ENCODE measurements around the gene STK33. TPM values are rescaled to one million over a fixed set of nuclear protein-coding genes. Genes with fewer than 3 reads are reported as not detected.

STK33 gene
- total RNA-seq, 4 donors from 2014 or later = 0.48 to 2.9 (median 0.56) TPM; not detected in 1

DNA sequence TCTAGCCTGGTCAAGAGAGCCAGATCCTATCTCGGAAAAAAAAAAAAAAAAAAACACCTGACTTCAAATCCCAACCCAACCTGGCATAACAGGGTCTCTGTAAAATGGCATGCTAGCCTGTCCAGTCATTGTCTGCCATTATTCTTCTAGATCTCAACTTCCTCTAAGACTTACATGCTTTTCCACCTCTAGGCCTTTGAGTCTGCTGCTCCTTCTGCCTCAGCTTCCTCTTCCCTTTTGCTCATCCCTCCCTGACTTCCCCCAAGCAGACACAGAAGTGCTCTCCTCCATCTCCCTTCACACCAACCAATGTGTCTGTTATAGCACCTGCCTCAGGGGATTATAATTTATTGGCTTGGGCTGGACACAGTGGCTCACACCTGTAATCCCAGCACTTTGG lies 7.8 kb downstream of the STK33 start:
- H3K4me3 ChIP-seq = no peak overlapping the region
- H3K27me3 ChIP-seq = no peaks in the 10 kb centered on the region
- H3K27ac ChIP-seq = no peak overlapping the region
- intact Hi-C loops (cut with DNase I) = no loop called here
- H3K36me3 ChIP-seq = no peaks in the 10 kb centered on the region
- peaks cover 0 to 4% (median 0%) of the 10 kb centered on the region in 3 donors for H3K9me3 ChIP-seq
- DNase-seq = no peak
- TF ChIP-seq POLR2A (IDR thresholded peaks at IDR 0.05) (no peak), CTCF (IDR thresholded peaks at IDR 0.05) (no peak)
- no peaks in the 10 kb centered on the region for H3K4me1 ChIP-seq
- 42 to 63% methylated on average over 1 of the region's 1 CpG for WGBS, 2 donors

- TF ChIP-seq CTCF (IDR thresholded peaks at IDR 0.05) = no peak
- no peak for TF ChIP-seq POLR2A (IDR thresholded peaks at IDR 0.05)
- 64 to 80% methylated on average over 2 of the region's 2 CpGs for WGBS, 2 donors
- no peak overlapping the region for H3K4me3 ChIP-seq
- intact Hi-C loops (cut with DNase I) = no loop called here
- peaks cover 0 to 4% (median 0%) of the 10 kb centered on the region in 3 donors for H3K9me3 ChIP-seq
- no peaks in the 10 kb centered on the region for H3K27me3 ChIP-seq
- H3K4me1 ChIP-seq = no peaks in the 10 kb centered on the region
- no peaks in the 10 kb centered on the region for H3K36me3 ChIP-seq
- no peak for DNase-seq
- no peak overlapping the region for H3K27ac ChIP-seq
These were observed 9.5 kb downstream of the STK33 start for GRCh38 chr11:8584511-8584910.

DNA sequence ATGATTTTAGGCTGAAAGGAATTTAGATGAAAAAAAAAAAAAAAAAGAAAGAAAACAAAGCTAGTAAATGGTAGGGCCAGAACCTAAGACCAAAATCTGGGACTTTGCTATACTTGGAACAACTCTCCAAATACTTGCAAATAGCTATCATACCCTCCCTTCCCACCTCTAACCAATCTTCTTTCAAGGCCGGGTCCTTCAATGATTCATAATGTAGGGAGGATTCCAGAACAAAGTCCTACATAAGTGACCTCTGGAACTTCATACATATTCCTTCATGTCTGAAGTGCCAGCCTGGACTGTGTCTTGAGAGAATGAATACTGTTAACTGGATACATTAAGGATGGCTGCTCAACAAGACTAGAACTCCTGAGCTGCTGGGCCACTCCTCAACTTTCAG lies 9.9 kb downstream of the STK33 start:
- intact Hi-C loops (cut with DNase I) = no loop called here
- H3K4me3 ChIP-seq = no peak overlapping the region
- H3K36me3 ChIP-seq = no peaks in the 10 kb centered on the region
- no peaks in the 10 kb centered on the region for H3K27me3 ChIP-seq
- TF ChIP-seq POLR2A (IDR thresholded peaks at IDR 0.05) = no peak
- TF ChIP-seq CTCF (IDR thresholded peaks at IDR 0.05) = no peak
- no peak for DNase-seq
- H3K4me1 ChIP-seq = no peaks in the 10 kb centered on the region
- peaks cover 0 to 4% (median 0%) of the 10 kb centered on the region in 3 donors for H3K9me3 ChIP-seq
- WGBS, 2 donors = 72 to 83% methylated on average over 1 of the region's 1 CpG
- H3K27ac ChIP-seq = no peak overlapping the region

DNA sequence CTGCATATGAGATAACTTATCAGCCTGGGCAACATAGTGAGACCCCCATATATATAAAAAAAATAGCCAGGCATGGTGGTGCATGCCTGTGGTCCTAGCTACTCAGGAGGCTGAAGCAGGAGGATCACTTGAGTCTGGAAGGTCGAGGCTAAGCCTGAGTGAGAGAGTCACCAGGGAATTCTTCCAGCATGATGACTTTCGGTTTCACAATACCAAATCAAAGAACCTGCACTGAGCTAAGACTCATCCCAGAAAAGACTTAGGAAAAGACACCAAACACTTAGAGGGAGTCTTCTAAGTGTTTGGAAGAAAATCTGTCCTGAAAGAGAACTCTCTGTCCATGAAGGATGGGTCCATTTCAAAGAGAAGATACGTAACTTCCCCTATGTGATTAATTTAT lies 12.7 kb downstream of the STK33 start:
- Histone ChIP-seq H3K4me1 (no peaks in the 10 kb centered on the region), H3K27me3 (no peaks in the 10 kb centered on the region), H3K27ac (no peak overlapping the region), H3K9me3 (peaks cover 0 to 6% (median 0%) of the 10 kb centered on the region in 3 donors), H3K4me3 (no peak overlapping the region), H3K36me3 (no peaks in the 10 kb centered on the region)
- no peak for DNase-seq
- 78 to 83% methylated on average over 3 of the region's 3 CpGs for WGBS, 2 donors
- TF ChIP-seq POLR2A (IDR thresholded peaks at IDR 0.05) (no peak), CTCF (IDR thresholded peaks at IDR 0.05) (no peak)
- intact Hi-C loops (cut with DNase I) = no loop called here

GRCh38 chr11:8577791-8578581 lies 16.0 kb downstream of the STK33 start:
- Histone ChIP-seq H3K4me3 (no peak overlapping the region), H3K4me1 (no peaks in the 10 kb centered on the region), H3K27me3 (no peaks in the 10 kb centered on the region), H3K36me3 (no peaks in the 10 kb centered on the region), H3K9me3 (peaks cover 0 to 6% (median 0%) of the 10 kb centered on the region in 3 donors), H3K27ac (no peak overlapping the region)
- WGBS, 2 donors = 84 to 100% methylated on average over 2 of the region's 2 CpGs
- TF ChIP-seq CTCF (IDR thresholded peaks at IDR 0.05) (no peak), POLR2A (IDR thresholded peaks at IDR 0.05) (no peak)
- intact Hi-C loops (cut with DNase I) = no loop called here
- no peak for DNase-seq

Data from esophagus squamous epithelium (tissue), 5 donors.